Retinal pigment epithelial cell (primary cell): ENCODE data around the gene ROCK1.

Source experiments
- DNase-seq: peaks from one replicate; pipeline ENCODE4 v3.0.0-alpha.2; 2010; ENCODE audit warnings: low read depth
- H3K4me3 ChIP-seq: 2 replicates; pipeline ENCODE4 v1.5.1; 2011; ENCODE audit warnings: mild to moderate bottlenecking, low read length, control low read depth, moderate library complexity
- CTCF ChIP-seq: conservative IDR thresholded peaks from 2 replicates; pipeline ENCODE4 v1.5.1; 2011; ENCODE audit warnings: low read depth, low read length, control low read depth, inconsistent platforms

The ROCK1 gene

DNA sequence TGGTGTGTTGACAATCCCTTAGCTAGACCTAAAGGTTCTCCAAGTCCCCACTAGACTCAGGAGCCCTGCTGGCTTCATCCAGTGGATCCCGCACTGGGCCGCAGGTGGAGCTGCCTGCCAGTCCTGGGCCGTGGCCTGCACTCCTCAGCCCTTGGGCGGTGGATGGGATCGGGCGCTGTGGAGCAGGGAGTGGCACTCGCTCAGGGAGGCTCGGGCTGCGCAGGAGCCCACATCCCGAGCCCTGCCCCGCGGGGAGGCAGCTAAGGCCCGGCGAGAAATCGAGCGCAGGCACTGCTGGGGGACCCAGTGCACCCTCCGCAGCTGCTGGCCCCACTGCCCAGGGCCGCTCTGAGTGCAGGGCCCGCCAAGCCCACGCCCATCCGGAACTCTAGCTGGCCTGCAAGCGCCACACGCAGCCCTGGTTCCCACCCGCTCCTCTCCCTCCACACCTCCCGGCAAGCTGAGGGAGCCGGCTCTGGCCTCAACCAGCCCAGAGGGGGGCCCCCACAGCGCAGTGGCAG is 20.8 kb upstream of the ROCK1 start:
- no peak for TF ChIP-seq CTCF
- H3K4me3 ChIP-seq, result no peak overlapping the region
- DNase-seq, result no peak

- no peak for TF ChIP-seq CTCF
- no peak overlapping the region for H3K4me3 ChIP-seq
- DNase-seq, result no peak
Observed at GRCh38 chr18:21131698-21132227, 20.1 kb upstream of the ROCK1 start.

GRCh38 chr18:21129566-21130216 is 18.1 kb upstream of the ROCK1 start:
- no peak for DNase-seq
- no peak for TF ChIP-seq CTCF
- H3K4me3 ChIP-seq, result no peak overlapping the region

DNA sequence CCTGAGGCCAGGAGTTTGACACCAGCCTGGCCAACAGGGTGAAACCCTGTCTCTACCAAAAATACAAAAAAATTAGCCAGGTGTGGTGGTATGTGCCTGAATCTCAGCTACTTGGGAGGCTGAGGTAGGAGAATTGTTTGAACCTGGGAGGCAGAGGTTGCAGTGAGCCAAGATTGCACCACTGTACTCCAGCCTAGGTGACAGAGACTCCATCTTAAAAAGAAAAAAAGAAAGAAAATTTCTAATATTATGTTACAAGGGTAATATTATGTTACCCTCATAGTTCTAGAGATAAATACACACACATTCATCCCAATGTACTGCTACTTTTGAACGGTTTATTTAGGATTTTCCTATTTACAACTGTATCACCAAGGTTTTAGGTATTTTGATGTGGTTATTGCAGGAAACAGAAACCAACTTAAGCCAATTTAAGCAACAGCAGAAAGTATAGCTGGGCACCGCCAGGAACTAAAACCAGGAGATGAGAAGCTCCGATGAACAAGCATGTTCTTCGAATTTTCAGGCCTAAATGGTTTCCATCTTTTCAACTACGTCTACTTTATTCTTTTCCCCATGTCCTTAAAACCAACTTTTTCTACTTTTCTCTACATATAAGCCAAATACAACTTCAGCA is 11.8 kb upstream of the ROCK1 start:
- DNase-seq, result no peak

DNA sequence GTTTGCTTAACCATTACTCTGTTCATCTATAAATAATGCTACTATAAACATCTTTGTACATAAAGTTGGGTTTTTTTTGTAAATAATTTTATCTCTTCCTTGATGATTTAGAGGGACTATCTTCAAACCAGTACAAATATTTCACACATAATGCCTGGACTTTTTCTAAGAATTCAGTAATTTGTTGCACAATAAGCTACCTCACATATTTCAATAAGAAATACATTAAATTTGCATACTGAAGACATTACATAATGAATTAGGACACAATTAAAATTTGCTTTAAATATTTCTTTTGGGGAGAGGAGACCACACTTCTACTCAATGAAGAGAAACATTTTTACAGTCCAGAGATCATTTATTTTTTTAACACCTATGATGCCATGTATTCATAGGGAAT is 7.2 kb upstream of the ROCK1 start:
- TF ChIP-seq CTCF, result no peak
- H3K4me3 ChIP-seq, result no peak overlapping the region
- DNase-seq, result no peak

More for the DNA sequence above, 11.8 kb upstream of the ROCK1 start:
- TF ChIP-seq CTCF, result no peak
- no peak overlapping the region for H3K4me3 ChIP-seq

- DNase-seq, result no peak
- TF ChIP-seq CTCF, result no peak
- H3K4me3 ChIP-seq, result no peak overlapping the region
Observed at GRCh38 chr18:21117409-21118131, 6.0 kb upstream of the ROCK1 start.
